ENCODE results near the gene GLRA1.

The GLRA1 gene

DNA sequence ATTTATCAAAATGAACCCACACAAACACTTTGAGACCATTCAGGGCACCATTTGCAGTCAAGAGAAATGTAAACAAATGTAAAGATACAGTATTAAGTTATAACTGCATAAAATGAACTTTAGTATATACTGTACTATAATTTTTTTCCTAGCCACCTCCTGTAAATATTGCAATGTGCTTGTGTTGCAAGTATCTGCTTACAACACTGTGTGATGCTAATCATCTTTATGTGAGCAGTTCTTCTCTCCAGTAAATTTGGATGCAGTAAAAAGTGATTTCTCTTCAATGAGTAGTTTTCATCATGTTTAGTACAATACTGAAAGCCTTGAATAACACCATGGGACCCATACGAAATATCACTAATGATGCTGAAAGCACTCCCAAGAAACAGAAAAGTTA, 143.4 kb downstream of the GLRA1 start:
- Histone ChIP-seq H3K4me1 (peaks cover 3% of the 10 kb centered on the region; the same call in 1 of the 2 replicates), H3K36me3 (peaks cover 27% of the 10 kb centered on the region), H3K9me3 (no peaks in the 10 kb centered on the region), H3K4me3 (ENCODE audit: low read depth, low read length) (no peak overlapping the region), H3K27me3 (no peaks in the 10 kb centered on the region)
- no peak for TF ChIP-seq CTCF (IDR thresholded peaks at IDR 0.05; ENCODE audit: low read depth, low read length)
- no peak for DNase-seq

- Histone ChIP-seq H3K4me3 (ENCODE audit: low read depth, low read length) (no peak overlapping the region), H3K27me3 (no peaks in the 10 kb centered on the region), H3K36me3 (peaks cover 25% of the 10 kb centered on the region), H3K4me1 (peaks cover 3% of the 10 kb centered on the region; the same call in 1 of the 2 replicates), H3K9me3 (no peaks in the 10 kb centered on the region)
- no peak for DNase-seq
- no peak for TF ChIP-seq CTCF (IDR thresholded peaks at IDR 0.05; ENCODE audit: low read depth, low read length)
Observed at GRCh38 chr5:151780348-151780747, 144.3 kb downstream of the GLRA1 start.

DNA sequence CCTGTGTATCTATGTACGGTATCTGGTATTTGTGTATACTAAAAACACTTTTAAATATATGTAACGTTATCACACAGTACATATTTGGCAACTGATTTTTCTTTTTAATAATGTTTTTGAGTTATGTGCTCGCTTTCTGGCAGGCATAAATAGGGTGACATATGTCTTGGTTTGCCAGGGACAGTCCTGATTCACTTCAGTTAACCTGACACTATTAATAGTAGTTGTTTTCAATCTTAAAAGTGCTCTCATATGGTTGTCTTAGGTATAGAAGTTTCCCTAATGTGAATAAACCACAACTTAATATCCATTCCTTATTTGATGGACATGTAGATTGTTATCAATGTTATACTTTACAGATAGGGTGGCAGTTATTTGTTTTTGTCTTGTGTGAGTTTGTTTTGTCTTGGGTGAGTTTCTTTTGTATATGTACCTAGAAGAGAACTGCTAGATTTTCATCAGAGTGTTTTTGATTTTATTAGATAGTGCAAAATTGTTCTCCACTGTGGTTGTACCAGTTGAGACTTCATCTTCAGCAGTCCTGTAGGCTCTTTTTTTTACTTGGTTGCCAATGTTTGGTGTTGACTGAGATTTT, 145.0 kb downstream of the GLRA1 start:
- no peaks in the 10 kb centered on the region for H3K27me3 ChIP-seq
- no peak for TF ChIP-seq CTCF (IDR thresholded peaks at IDR 0.05; ENCODE audit: low read depth, low read length)
- no peaks in the 10 kb centered on the region for H3K9me3 ChIP-seq
- no peak overlapping the region for H3K4me3 ChIP-seq (ENCODE audit: low read depth, low read length)
- peaks cover 3% of the 10 kb centered on the region; the same call in 1 of the 2 replicates for H3K4me1 ChIP-seq
- peaks cover 25% of the 10 kb centered on the region for H3K36me3 ChIP-seq
- DNase-seq = no peak

- no peak for DNase-seq
- Histone ChIP-seq H3K9me3 (no peaks in the 10 kb centered on the region), H3K4me3 (ENCODE audit: low read depth, low read length) (peak overlapping the region; percentile 15), H3K27me3 (no peaks in the 10 kb centered on the region), H3K4me1 (peaks cover 6% of the 10 kb centered on the region), H3K36me3 (peaks cover 28% of the 10 kb centered on the region)
- TF ChIP-seq CTCF (IDR thresholded peaks at IDR 0.05; ENCODE audit: low read depth, low read length) = no peak
Observed at GRCh38 chr5:151775025-151775606, 149.5 kb downstream of the GLRA1 start.

- H3K4me3 ChIP-seq (ENCODE audit: low read depth, low read length) = peak overlapping the region; percentile 94
- peaks cover 6% of the 10 kb centered on the region for H3K4me1 ChIP-seq
- H3K27me3 ChIP-seq = no peaks in the 10 kb centered on the region
- peaks cover 28% of the 10 kb centered on the region for H3K36me3 ChIP-seq
- H3K9me3 ChIP-seq = no peaks in the 10 kb centered on the region
- TF ChIP-seq CTCF (IDR thresholded peaks at IDR 0.05; ENCODE audit: low read depth, low read length) = no peak
- no peak for DNase-seq
Observed at GRCh38 chr5:151773951-151774350, 150.7 kb downstream of the GLRA1 start.

GRCh38 chr5:151772846-151773561, 151.6 kb downstream of the GLRA1 start:
- Histone ChIP-seq H3K36me3 (peaks cover 21% of the 10 kb centered on the region), H3K27me3 (no peaks in the 10 kb centered on the region), H3K4me3 (ENCODE audit: low read depth, low read length) (peak overlapping the region; percentile 94), H3K4me1 (peaks cover 6% of the 10 kb centered on the region), H3K9me3 (no peaks in the 10 kb centered on the region)
- DNase-seq = no peak
- no peak for TF ChIP-seq CTCF (IDR thresholded peaks at IDR 0.05; ENCODE audit: low read depth, low read length)
